Chondrocyte (in vitro differentiated cells): ENCODE results near the gene RSAD1. TPM values are rescaled to one million over a fixed set of nuclear protein-coding genes. Genes with fewer than 3 reads are reported as not detected.

ENCODE experiments used
- DNase-seq: peaks from one replicate; pipeline ENCODE4 v3.0.0; 2021; ENCODE audit warnings: mixed read lengths, low spot score
- H3K27ac Mint-ChIP-seq: one replicate; pipeline ENCODE4 v1.8.0; 2021; ENCODE audit warnings: mild to moderate bottlenecking, moderate library complexity, mixed read lengths; ENCODE audit not compliant: unreplicated experiment
- H3K27me3 Mint-ChIP-seq: 2 replicates; pipeline ENCODE4 v1.8.0; 2021; ENCODE audit warnings: low read depth, mixed read lengths
- H3K36me3 Mint-ChIP-seq: 2 replicates; pipeline ENCODE4 v1.8.0; 2021; ENCODE audit warnings: low read depth, mixed read lengths
- H3K4me1 Mint-ChIP-seq: 2 replicates; pipeline ENCODE4 v1.8.0; 2021; ENCODE audit warnings: low read depth, mild to moderate bottlenecking, mixed read lengths
- H3K4me3 Mint-ChIP-seq: one replicate; pipeline ENCODE4 v1.8.0; 2021; ENCODE audit warnings: mild to moderate bottlenecking, moderate library complexity, mixed read lengths; ENCODE audit not compliant: unreplicated experiment
- H3K9me3 Mint-ChIP-seq: 2 replicates; pipeline ENCODE4 v1.8.0; 2021; ENCODE audit warnings: low read depth, mixed read lengths
- CTCF ChIP-seq: fragments of 200-600 bp; sonication (generic); IDR thresholded peaks from 2 replicates; pipeline ENCODE4 v1.5.0; 2021; ENCODE audit warnings: antibody characterized with exemption, mild to moderate bottlenecking, moderate library complexity
- total RNA-seq: library from RNA; stranded (reverse); gene quantifications from 3 replicates; pipeline ENCODE4 v1.2.1, GENCODE V29; 2021

The RSAD1 gene
- total RNA-seq, 1 donor from 2014 or later: 29.8 TPM

GRCh38 chr17:50524838-50525237 is 46.2 kb downstream of the RSAD1 start:
- Mint-ChIP-seq H3K36me3 (no peaks in the 10 kb centered on the region), H3K4me3 (no peak overlapping the region), H3K27me3 (peaks cover 9% of the 10 kb centered on the region), H3K4me1 (no peaks in the 10 kb centered on the region), H3K27ac (no peak overlapping the region), H3K9me3 (no peaks in the 10 kb centered on the region)
- no peak for TF ChIP-seq CTCF
- no peak for DNase-seq

- H3K27ac Mint-ChIP-seq: no peak overlapping the region
- no peaks in the 10 kb centered on the region for H3K9me3 Mint-ChIP-seq
- peaks cover 25% of the 10 kb centered on the region for H3K27me3 Mint-ChIP-seq
- H3K36me3 Mint-ChIP-seq: no peaks in the 10 kb centered on the region
- no peak for TF ChIP-seq CTCF
- H3K4me3 Mint-ChIP-seq: no peak overlapping the region
- DNase-seq: no peak
- H3K4me1 Mint-ChIP-seq: no peaks in the 10 kb centered on the region
Observed at GRCh38 chr17:50527155-50527762, 48.6 kb downstream of the RSAD1 start.

- H3K9me3 Mint-ChIP-seq: no peaks in the 10 kb centered on the region
- no peak overlapping the region for H3K4me3 Mint-ChIP-seq
- H3K36me3 Mint-ChIP-seq: no peaks in the 10 kb centered on the region
- no peak overlapping the region for H3K27ac Mint-ChIP-seq
- no peaks in the 10 kb centered on the region for H3K4me1 Mint-ChIP-seq
- peaks cover 26% of the 10 kb centered on the region for H3K27me3 Mint-ChIP-seq
- no peak for DNase-seq
- TF ChIP-seq CTCF: no peak
Observed at GRCh38 chr17:50527949-50528474, 49.4 kb downstream of the RSAD1 start.

- Mint-ChIP-seq H3K4me1 (peaks cover 14% of the 10 kb centered on the region), H3K36me3 (no peaks in the 10 kb centered on the region), H3K4me3 (no peak overlapping the region), H3K27ac (no peak overlapping the region), H3K9me3 (no peaks in the 10 kb centered on the region), H3K27me3 (peaks cover 34% of the 10 kb centered on the region)
- DNase-seq: no peak
- TF ChIP-seq CTCF: no peak
Observed at GRCh38 chr17:50529849-50530248, 51.2 kb downstream of the RSAD1 start.

- peaks cover 14% of the 10 kb centered on the region for H3K4me1 Mint-ChIP-seq
- no peak overlapping the region for H3K27ac Mint-ChIP-seq
- H3K9me3 Mint-ChIP-seq: no peaks in the 10 kb centered on the region
- no peak for TF ChIP-seq CTCF
- no peaks in the 10 kb centered on the region for H3K36me3 Mint-ChIP-seq
- H3K4me3 Mint-ChIP-seq: no peak overlapping the region
- peaks cover 34% of the 10 kb centered on the region for H3K27me3 Mint-ChIP-seq
- DNase-seq: no peak
Observed at GRCh38 chr17:50531428-50532025, 52.9 kb downstream of the RSAD1 start.
